Stimulated activated CD8-positive, alpha-beta memory T cell treated with anti-CD3 and anti-CD28 coated beads, Interleukin-7, amount 100 ng/mL, for 24 hours (primary cell): ENCODE results near the gene NRP1.
"Not testable (repeated sequence)": the region's sequence is repeated elsewhere in the genome, so short reads cannot be mapped to it uniquely, and the experiment has no call there.

ENCODE experiments used
- DNase-seq: peaks from one replicate; pipeline ENCODE4 v3.0.0-alpha.2; 2020; ENCODE audit warnings: low read depth

Gene NRP1

DNA sequence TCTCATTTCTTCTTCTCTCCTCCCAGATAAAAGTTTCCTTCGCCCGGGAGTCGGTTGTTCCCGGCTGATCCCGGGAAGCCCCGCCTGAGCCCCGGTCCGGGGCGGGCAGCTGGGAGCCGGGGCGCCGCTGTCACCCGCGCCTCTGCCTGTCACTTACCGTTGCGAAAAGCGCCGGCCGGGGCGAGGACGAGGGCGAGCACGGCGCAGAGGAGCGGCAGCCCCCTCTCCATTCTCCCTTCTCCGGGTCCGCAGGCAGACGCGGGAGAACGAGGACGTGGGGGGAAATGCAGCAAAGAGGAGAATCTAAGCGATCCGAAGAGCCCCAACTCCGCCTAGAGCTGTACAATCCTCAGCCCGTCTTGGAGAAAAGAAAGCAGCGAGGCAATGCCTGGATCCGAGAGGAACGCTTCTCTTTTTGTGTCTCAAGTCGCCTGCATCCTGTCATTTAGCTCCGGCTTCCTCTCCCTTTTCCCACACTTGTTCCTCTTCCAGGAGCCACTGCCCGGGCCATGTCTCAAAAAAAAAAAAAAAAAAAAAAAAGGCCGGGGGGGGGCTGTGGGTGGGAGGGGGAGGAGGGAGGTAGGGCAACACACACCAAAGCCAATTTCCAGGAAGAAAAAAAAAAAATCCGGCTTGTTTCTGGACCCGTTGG, at the start of gene NRP1:
NRP1 (minus strand) TSS at position 515 of the 652 bp plus-strand sequence; CDS start at position 230, 285 bp downstream.
- DNase-seq = no peak

GRCh38 chr10:33384201-33384600, 49.7 kb upstream of the NRP1 start:
- DNase-seq = not testable (repeated sequence)

DNA sequence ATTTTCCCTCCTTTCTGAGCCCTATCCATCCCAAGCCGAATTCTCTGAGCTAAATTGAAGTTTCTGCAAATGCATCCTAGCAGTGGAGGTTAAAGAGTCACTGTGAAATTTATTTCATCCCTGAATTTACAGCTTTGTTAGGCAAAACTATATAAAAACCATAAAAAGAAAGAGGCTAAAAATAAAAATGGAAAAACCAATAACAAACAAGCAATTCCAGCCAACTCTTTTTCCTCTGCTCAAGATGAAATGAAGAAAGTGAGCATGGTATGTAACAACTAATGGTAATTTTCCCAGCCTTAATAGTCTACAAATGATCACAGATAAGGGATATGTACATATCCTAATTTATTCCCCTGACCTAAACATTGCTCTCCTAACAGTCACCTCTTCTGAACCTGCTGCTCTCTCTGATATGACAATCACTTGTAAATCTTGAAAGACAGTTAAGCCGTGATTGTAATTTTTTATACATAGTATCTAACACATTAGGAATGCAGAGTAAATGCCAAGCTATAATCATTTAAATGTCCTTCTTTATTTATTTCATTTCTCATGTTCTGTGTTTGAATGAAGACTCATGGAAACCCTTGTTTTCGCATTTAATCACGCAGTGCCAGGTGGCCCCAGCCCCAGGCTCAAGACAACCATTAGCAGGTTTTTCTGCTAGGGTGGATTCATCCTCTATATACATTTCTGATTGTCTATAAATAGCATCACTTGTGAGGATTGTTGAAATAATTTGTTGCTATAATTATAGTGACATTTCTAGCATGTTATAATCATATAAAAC, 48.6 kb upstream of the NRP1 start:
- DNase-seq = no peak

GRCh38 chr10:33382216-33382600, 47.7 kb upstream of the NRP1 start:
- DNase-seq = no peak

GRCh38 chr10:33381451-33382215, 47.2 kb upstream of the NRP1 start:
- no peak for DNase-seq

GRCh38 chr10:33377658-33378025, 43.2 kb upstream of the NRP1 start:
- DNase-seq = no peak

- no peak for DNase-seq
Observed at GRCh38 chr10:33376976-33377657, 42.6 kb upstream of the NRP1 start.

DNA sequence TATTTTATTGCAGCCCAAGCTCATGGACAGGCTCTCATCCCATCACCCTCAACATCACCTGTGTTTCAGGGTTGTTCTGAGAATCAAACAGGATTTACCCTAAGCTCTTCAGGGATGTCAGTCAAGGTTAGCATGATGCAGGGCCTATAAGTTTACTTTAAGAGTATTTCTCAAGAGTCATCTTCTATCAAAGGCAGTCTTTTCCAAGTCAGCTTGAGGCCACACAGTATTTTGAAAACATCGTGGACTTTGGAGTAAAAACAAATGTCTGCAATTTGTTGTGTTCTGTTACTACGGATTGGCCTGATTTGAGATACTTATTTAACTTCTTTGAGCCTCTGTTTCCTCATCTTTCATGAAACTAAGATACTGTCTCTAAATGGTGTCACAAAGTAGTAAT, 42.0 kb upstream of the NRP1 start:
- DNase-seq = no peak

DNA sequence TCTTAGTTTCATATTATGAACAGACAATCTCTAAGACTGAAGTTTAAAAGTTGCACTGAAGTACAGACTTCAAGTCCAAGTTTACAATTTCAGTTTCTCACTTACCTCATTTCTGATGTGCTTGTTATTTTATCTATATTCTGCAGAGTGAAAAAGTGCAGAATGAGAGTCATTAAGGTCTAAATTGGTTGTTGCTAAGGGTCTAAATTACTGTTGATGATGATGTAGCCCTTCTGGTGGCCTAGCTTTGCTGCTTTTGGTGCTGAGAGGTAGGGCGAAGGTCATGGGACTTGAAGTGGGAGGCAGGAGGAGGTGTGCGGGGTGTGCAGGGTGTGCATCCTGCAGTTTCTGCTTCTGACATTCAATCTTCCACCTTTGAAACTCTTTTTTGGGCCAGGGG, 38.8 kb upstream of the NRP1 start:
- no peak for DNase-seq

DNA sequence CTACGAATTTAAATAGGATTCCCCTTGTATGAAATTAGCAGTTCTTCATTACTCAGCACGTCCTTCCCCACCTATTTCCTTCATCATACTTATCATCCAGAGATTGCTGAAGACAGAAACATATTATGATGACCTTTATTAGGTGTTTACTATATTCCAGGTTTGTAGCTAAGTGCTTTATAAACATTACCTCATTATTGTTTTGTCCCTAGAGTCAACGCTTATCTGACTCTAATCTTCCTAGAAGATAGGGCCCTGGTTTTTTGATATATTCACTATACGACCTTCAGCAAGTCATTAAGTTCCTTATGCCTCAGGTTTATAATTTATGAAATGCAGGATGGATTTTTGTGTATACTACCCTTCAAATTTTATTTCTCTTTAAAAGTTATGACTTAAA, 36.8 kb upstream of the NRP1 start:
- no peak for DNase-seq

GRCh38 chr10:33370434-33370930, 36.0 kb upstream of the NRP1 start:
- no peak for DNase-seq

DNA sequence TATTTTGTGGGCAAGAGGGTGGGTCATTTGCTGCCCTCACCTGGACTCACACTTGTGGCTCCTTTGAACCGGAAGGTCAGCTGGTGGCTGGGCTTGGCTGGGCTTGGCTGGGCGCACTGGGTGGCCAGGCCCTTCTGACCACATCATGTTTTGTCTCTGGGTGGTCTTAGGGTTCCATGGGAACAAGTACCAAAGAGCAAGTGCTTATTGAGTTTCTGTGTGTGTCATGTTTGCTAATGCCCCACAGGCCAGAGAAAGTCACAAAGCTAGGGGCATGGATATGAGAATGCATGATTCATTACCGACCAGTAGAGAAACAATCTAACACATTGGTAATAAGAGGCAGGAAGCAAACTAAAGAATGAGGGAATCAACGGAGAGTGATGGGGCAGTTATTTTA, 33.6 kb upstream of the NRP1 start:
- DNase-seq = no peak

DNA sequence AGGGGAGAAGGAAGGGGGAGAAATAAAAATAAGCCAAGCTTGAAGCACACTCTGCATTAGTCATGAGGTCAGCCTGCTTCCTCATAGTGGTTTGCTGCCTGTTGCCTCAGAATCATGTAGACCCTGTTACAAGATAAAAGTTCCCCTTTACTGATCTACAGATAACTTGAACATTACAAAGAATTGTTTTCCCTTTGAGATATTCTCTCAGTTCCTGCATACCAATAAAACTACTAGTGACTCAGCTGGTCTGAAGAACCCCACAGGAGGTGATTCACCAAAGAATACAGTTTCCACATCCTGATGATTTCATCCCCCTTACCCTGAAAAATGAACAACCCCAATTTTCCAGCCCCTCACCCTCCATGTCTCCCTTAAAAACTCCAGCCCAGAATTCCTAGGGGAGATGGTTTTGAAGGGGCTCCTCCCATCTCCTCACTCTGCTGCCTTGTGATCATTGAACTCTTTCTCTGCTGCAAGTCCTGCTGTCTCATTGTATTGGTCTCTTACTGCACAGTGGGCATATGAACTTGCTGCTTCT, 31.5 kb upstream of the NRP1 start:
- DNase-seq = no peak

DNA sequence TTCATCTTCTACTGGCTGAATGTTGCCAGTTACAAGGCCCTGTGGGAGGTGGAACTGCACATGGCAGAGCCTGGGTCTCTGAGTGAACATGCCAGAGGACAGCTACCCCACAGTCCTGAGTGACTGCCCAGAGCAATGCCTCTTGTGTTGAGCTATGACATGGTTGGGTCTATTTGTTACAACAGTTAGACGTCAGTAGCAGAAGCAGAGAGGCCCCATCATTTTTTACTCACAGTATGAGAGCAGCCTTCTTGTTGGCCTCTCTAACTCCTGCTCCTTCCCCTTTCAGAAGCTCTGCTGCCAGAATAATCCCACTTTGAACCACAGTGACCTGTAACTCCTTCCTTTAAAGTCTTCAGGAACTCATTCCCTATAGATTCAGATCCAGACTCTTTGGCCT, 30.8 kb upstream of the NRP1 start:
- DNase-seq = no peak

- no peak for DNase-seq
Observed at GRCh38 chr10:33363106-33363505, 28.6 kb upstream of the NRP1 start.

DNA sequence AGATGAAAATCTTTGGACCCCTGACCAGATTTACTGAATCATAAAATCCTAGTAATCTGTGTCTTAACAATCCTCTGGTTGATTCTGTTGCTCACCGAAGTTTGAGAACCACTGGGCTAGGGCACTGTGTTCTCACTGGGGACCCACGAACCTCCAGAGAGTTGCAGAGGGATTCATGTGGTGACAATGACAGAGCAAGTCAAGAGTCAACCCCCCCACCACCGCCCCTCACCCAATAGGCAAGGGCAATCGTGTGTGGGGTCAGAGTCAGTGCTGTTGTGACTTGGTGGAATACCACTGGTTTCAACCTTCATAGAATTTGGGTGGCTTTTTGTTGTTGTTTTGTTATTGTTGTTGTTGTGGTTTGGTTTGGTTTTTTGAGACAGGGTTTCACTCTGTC, 23.5 kb upstream of the NRP1 start:
- no peak for DNase-seq

DNA sequence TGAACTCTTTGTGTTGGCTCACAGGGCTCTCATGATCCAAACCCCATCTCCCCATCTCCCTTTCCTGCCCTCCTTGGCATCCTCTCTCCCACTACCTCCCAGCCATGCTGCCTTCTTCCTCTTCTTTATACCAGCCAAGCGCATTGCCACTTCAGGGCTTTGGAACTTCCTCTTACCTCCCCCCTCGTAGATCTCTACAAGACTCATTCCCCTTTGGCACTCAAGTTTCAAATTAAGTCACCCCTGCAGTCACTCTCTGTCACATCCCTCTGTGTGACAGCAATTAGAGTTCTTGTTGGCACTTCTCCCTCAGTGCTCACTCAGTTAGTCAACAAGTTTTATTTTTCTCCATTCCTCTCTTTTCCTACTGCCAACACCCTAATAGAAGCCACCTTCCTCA, 20.8 kb upstream of the NRP1 start:
- no peak for DNase-seq

- DNase-seq = no peak
Observed at GRCh38 chr10:33353853-33354252, 19.4 kb upstream of the NRP1 start.

DNA sequence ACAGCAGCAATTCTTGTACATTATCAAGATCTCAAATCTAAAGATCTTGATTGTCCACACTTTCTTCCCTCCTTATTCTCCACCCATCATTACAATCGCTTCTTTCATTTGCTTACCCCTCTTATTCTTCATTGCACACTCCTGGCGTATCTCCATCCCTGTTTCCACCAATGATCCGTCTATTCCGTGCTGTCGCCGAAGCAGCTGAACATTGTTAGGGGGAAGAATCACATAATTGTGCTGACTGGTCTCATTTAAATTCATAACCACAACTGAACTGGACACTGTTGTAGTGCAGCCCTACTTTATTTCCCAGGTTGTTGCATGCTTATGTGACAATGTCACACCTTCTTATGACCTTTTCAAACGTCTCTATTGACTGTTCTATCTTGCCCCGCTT, 18.9 kb upstream of the NRP1 start:
- DNase-seq = no peak

- DNase-seq = no peak
Observed at GRCh38 chr10:33352615-33353014, 18.1 kb upstream of the NRP1 start.

- no peak for DNase-seq
Observed at GRCh38 chr10:33352175-33352574, 17.7 kb upstream of the NRP1 start.

DNA sequence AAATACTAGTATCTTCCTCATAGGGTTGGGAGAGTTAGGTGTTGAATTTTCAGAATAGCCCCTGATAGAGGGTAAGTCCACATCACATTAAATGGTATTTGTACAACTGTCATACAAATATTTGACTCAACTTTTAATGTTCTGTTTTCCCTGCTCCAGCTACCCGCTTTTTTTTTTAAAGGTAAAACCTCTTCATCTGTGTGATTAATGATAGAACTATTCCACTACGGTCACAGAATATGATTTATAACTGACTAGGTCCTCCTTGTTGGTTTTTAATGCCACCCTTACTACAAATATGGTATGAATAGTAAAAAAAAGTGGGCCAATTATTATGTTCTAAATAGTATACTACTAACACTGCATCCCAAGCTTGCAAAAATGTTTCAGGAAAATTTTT, 15.6 kb upstream of the NRP1 start:
- DNase-seq = no peak
